OCI-LY1 (cell line): ENCODE results near the gene FMN2.

ENCODE experiments used
- H2AFZ ChIP-seq: fragments of 200-600 bp; sonication (generic), shearing (Covaris generic); 2 replicates; pipeline ENCODE4 v1.6.0; 2014; ENCODE audit warnings: antibody characterized with exemption, mild to moderate bottlenecking, low read length
- H3F3A ChIP-seq: fragments of 200-600 bp; sonication (generic), shearing (Covaris generic); 2 replicates; pipeline ENCODE4 v1.6.0; 2014; ENCODE audit warnings: mild to moderate bottlenecking, antibody characterized with exemption, low read length, moderate library complexity; ENCODE audit not compliant: insufficient read depth
- H3K27ac ChIP-seq: fragments of 200-600 bp; sonication (generic); 2 replicates; pipeline ENCODE4 v1.5.1; 2014; ENCODE audit warnings: low read length, mixed run types, mild to moderate bottlenecking, low read depth; ENCODE audit not compliant: poor library complexity, severe bottlenecking
- H3K27me3 ChIP-seq: fragments of 200-600 bp; sonication (generic); 2 replicates; pipeline ENCODE4 v1.6.0; 2014; ENCODE audit warnings: antibody characterized with exemption, mild to moderate bottlenecking, low read length, moderate library complexity; ENCODE audit not compliant: insufficient read depth
- H3K36me3 ChIP-seq: fragments of 200-600 bp; sonication (generic); 2 replicates; pipeline ENCODE4 v1.6.1; 2014; ENCODE audit warnings: mild to moderate bottlenecking, antibody characterized with exemption, low read length, moderate library complexity, mixed read lengths; ENCODE audit not compliant: insufficient read depth
- H3K4me1 ChIP-seq: fragments of 200-600 bp; sonication (generic); 2 replicates; pipeline ENCODE4 v1.5.1; 2014; ENCODE audit warnings: mild to moderate bottlenecking, low read length, moderate library complexity; ENCODE audit not compliant: insufficient read depth, severe bottlenecking
- H3K4me2 ChIP-seq: fragments of 200-600 bp; sonication (generic), shearing (Covaris generic); 2 replicates; pipeline ENCODE4 v1.6.1; 2014; ENCODE audit warnings: low read length
- H3K4me3 ChIP-seq: fragments of 200-600 bp; sonication (generic); 2 replicates; pipeline ENCODE4 v1.5.1; 2014; ENCODE audit warnings: low read length, low read depth, mild to moderate bottlenecking, mixed read lengths; ENCODE audit not compliant: poor library complexity, severe bottlenecking
- H3K79me2 ChIP-seq: fragments of 200-600 bp; shearing (Covaris generic); 2 replicates; pipeline ENCODE4 v1.6.1; 2016; ENCODE audit warnings: mixed run types, low read length, mixed read lengths; ENCODE audit not compliant: insufficient read depth
- H3K9ac ChIP-seq: fragments of 200-600 bp; sonication (generic), shearing (Covaris generic); 2 replicates; pipeline ENCODE4 v1.6.1; 2014; ENCODE audit warnings: mild to moderate bottlenecking, low read length, mixed read lengths
- H3K9me2 ChIP-seq: fragments of 200-600 bp; sonication (generic), shearing (Covaris generic); 2 replicates; pipeline ENCODE4 v1.6.1; 2014; ENCODE audit warnings: low read depth, mild to moderate bottlenecking, low read length, mixed read lengths
- H3K9me3 ChIP-seq: fragments of 200-600 bp; shearing (Covaris generic); 2 replicates; pipeline ENCODE4 v1.6.1; 2014; ENCODE audit warnings: low read length, mixed read lengths
- H4K20me1 ChIP-seq: fragments of 200-600 bp; sonication (generic), shearing (Covaris generic); 2 replicates; pipeline ENCODE4 v1.6.0; 2016; ENCODE audit warnings: mild to moderate bottlenecking, low read length; ENCODE audit not compliant: insufficient read depth
- CTCF ChIP-seq: fragments of 200-600 bp; sonication (generic), shearing (Covaris generic); IDR thresholded peaks from 2 replicates; pipeline ENCODE4 v1.5.1; 2017; ENCODE audit warnings: mild to moderate bottlenecking, antibody characterized with exemption, low read length, moderate library complexity, mixed read lengths
- EZH2 ChIP-seq: fragments of 200-600 bp; sonication (generic), shearing (Covaris generic); IDR thresholded peaks from 2 replicates; pipeline ENCODE4 v1.8.0; 2017; ENCODE audit warnings: borderline replicate concordance, mixed run types, mild to moderate bottlenecking, antibody characterized with exemption, low read length, moderate library complexity, mixed read lengths

The FMN2 gene

GRCh38 chr1:240100371-240100934 lies 8.8 kb downstream of the FMN2 start:
- no peaks in the 10 kb centered on the region for H3K27me3 ChIP-seq
- no peaks in the 10 kb centered on the region for H3K79me2 ChIP-seq
- H3K27ac ChIP-seq, result no peak overlapping the region
- H3K9ac ChIP-seq, result no peak overlapping the region
- no peaks in the 10 kb centered on the region for H3K4me1 ChIP-seq
- no peaks in the 10 kb centered on the region for H3K9me2 ChIP-seq
- no peaks in the 10 kb centered on the region for H4K20me1 ChIP-seq
- no peaks in the 10 kb centered on the region for H3F3A ChIP-seq
- TF ChIP-seq CTCF, result no peak
- no peak for TF ChIP-seq EZH2
- no peak overlapping the region for H3K4me2 ChIP-seq
- H3K36me3 ChIP-seq, result no peaks in the 10 kb centered on the region
- no peak overlapping the region for H2AFZ ChIP-seq
- no peak overlapping the region for H3K4me3 ChIP-seq
- no peaks in the 10 kb centered on the region for H3K9me3 ChIP-seq

DNA sequence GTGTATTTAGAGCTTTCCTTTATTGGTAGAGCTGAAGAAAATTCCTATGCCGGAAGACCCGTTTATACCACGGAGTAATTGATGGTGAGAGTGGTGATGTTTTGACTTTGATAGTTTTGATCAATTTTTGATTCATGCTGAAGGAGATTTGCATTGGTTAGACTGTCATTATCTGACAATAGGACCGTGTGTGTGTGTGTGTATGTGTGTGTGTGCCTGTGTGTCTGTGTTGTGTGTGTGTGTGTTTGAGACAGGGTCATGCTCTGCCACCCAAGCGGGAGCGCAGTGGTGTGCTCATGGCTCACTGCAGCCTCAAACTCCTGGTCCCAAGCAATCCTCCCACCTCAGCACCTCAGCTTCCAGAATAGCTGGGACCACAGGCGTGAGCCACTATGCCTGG lies 9.6 kb downstream of the FMN2 start:
- H3F3A ChIP-seq, result no peaks in the 10 kb centered on the region
- H3K9ac ChIP-seq, result no peak overlapping the region
- no peaks in the 10 kb centered on the region for H3K4me1 ChIP-seq
- H4K20me1 ChIP-seq, result no peaks in the 10 kb centered on the region
- H3K9me2 ChIP-seq, result no peaks in the 10 kb centered on the region
- TF ChIP-seq EZH2 (no peak), CTCF (no peak)
- no peaks in the 10 kb centered on the region for H3K36me3 ChIP-seq
- H3K79me2 ChIP-seq, result no peaks in the 10 kb centered on the region
- no peak overlapping the region for H2AFZ ChIP-seq
- H3K4me3 ChIP-seq, result no peak overlapping the region
- no peaks in the 10 kb centered on the region for H3K27me3 ChIP-seq
- no peak overlapping the region for H3K27ac ChIP-seq
- no peak overlapping the region for H3K4me2 ChIP-seq
- H3K9me3 ChIP-seq, result no peaks in the 10 kb centered on the region

DNA sequence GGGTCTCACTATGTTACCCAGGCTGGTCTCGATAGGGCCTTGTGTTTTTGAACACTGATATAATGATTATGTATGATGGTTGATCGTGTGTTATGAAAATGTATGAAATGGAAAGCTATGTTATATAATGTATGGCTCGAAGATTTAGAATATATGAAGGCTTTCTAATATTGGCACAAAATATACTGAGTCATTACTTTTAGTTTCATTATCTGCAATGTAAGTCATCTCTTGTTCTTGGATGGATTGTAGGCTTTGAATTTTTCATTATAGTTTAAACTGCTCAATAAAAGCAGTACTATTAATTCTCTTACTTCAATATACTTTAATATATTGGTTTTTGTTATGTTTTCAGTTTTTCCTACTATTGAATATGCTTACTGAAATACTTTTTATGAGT lies 10.1 kb downstream of the FMN2 start:
- Histone ChIP-seq H3K4me3 (no peak overlapping the region), H3K4me1 (no peaks in the 10 kb centered on the region), H3K9me3 (no peaks in the 10 kb centered on the region), H3K9ac (no peak overlapping the region), H3K27ac (no peak overlapping the region), H3K4me2 (no peak overlapping the region), H3K27me3 (no peaks in the 10 kb centered on the region), H3K79me2 (no peaks in the 10 kb centered on the region), H3K36me3 (no peaks in the 10 kb centered on the region), H3F3A (no peaks in the 10 kb centered on the region), H4K20me1 (no peaks in the 10 kb centered on the region), H3K9me2 (no peaks in the 10 kb centered on the region), H2AFZ (no peak overlapping the region)
- no peak for TF ChIP-seq CTCF
- TF ChIP-seq EZH2, result no peak
